TTC549 (cell line): ENCODE results near the gene S100A7.
"Not testable (repeated sequence)": the region's sequence is repeated elsewhere in the genome, so short reads cannot be mapped to it uniquely, and the experiment has no call there.

ENCODE experiments used
- FAIRE-seq: peaks from 2 replicates; lab custom pipeline; 2012; peaks lifted over from hg19 to GRCh38; lab: Jason Lieb, UNC

S100A7 gene

GRCh38 chr1:153476491-153477093, 16.1 kb upstream of the S100A7 start:
- FAIRE-seq: no peak

- no peak for FAIRE-seq
Measured at GRCh38 chr1:153475282-153475681, 14.8 kb upstream of the S100A7 start.

GRCh38 chr1:153474347-153474746, 13.9 kb upstream of the S100A7 start:
- FAIRE-seq: no peak

- FAIRE-seq: no peak
Measured at GRCh38 chr1:153470707-153471106, 10.3 kb upstream of the S100A7 start.

GRCh38 chr1:153466908-153467307, 6.5 kb upstream of the S100A7 start:
- FAIRE-seq: no peak

- peak; percentile 82 for FAIRE-seq
Measured at GRCh38 chr1:153465811-153466636, 5.6 kb upstream of the S100A7 start.

GRCh38 chr1:153462741-153463140, 2.3 kb upstream of the S100A7 start:
- FAIRE-seq: not testable (repeated sequence)

- FAIRE-seq: no peak
Measured at GRCh38 chr1:153459655-153460054, 796 bp downstream of the S100A7 start.

GRCh38 chr1:153456396-153456795, 4.1 kb downstream of the S100A7 start:
- no peak for FAIRE-seq

GRCh38 chr1:153448851-153449250, 11.6 kb downstream of the S100A7 start:
- FAIRE-seq: not testable (repeated sequence)

- FAIRE-seq: no peak
Measured at GRCh38 chr1:153447498-153448170, 12.8 kb downstream of the S100A7 start.

GRCh38 chr1:153444078-153444477, 16.4 kb downstream of the S100A7 start:
- FAIRE-seq: no peak

- no peak for FAIRE-seq
Measured at GRCh38 chr1:153443486-153443885, 17.0 kb downstream of the S100A7 start.

GRCh38 chr1:153441238-153441755, 19.2 kb downstream of the S100A7 start:
- FAIRE-seq: no peak

- FAIRE-seq: no peak
Measured at GRCh38 chr1:153439273-153439672, 21.2 kb downstream of the S100A7 start.

- FAIRE-seq: no peak
Measured at GRCh38 chr1:153438599-153438998, 21.9 kb downstream of the S100A7 start.

GRCh38 chr1:153437236-153437635, 23.2 kb downstream of the S100A7 start:
- no peak for FAIRE-seq

- no peak for FAIRE-seq
Measured at GRCh38 chr1:153434746-153435455, 25.6 kb downstream of the S100A7 start.

GRCh38 chr1:153432874-153433681, 27.4 kb downstream of the S100A7 start:
- FAIRE-seq: no peak

- no peak for FAIRE-seq
Measured at GRCh38 chr1:153431928-153432327, 28.5 kb downstream of the S100A7 start.

GRCh38 chr1:153431427-153431826, 29.0 kb downstream of the S100A7 start:
- no peak for FAIRE-seq

- no peak for FAIRE-seq
Measured at GRCh38 chr1:153431002-153431401, 29.4 kb downstream of the S100A7 start.
